ENCODE data around the gene DNAH12.

DNA sequence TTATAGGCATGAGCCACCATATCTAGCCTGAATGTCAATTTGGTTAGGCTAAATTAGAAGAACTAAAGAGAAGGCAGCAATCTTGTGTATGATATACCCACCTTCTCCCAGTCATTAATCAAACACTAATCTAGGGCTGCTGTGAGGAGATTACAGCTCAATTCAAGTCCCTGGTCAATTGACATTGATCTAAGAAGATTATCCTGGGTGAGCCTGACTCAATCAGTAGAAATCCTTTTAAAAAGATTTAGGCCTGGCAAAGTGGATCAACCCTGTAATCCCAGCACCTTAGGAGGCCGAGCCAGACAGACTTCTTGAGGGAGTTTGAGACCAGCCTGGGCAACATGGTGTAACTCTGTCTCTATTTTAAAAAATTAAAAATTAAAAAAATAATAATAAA is 2.5 kb upstream of the DNAH12 start:
- TF ChIP-seq, protein P1, sequence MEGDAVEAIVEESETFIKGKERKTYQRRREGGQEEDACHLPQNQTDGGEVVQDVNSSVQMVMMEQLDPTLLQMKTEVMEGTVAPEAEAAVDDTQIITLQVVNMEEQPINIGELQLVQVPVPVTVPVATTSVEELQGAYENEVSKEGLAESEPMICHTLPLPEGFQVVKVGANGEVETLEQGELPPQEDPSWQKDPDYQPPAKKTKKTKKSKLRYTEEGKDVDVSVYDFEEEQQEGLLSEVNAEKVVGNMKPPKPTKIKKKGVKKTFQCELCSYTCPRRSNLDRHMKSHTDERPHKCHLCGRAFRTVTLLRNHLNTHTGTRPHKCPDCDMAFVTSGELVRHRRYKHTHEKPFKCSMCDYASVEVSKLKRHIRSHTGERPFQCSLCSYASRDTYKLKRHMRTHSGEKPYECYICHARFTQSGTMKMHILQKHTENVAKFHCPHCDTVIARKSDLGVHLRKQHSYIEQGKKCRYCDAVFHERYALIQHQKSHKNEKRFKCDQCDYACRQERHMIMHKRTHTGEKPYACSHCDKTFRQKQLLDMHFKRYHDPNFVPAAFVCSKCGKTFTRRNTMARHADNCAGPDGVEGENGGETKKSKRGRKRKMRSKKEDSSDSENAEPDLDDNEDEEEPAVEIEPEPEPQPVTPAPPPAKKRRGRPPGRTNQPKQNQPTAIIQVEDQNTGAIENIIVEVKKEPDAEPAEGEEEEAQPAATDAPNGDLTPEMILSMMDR (IDR thresholded peaks at IDR 0.05; ENCODE audit: low read depth, low read length, poor library complexity, severe bottlenecking), result no peak
- TF ChIP-seq EZH2phosphoT487 (IDR thresholded peaks at IDR 0.05; ENCODE audit: borderline replicate concordance, low read length), result no peak

Data from DOHH2 (cell line).